ENCODE measurements around the gene CCDC197.

- TF ChIP-seq CTCF (tag by site-specific recombination; IDR thresholded peaks at IDR 0.05) = no peak
- no peak for TF ChIP-seq ZNF274 (IDR thresholded peaks at IDR 0.05; ENCODE audit: low read length)
- no peak for TF ChIP-seq ZNF274 (tag by site-specific recombination; IDR thresholded peaks at IDR 0.05; ENCODE audit: borderline replicate concordance)
- TF ChIP-seq ZNF121 (tag by site-specific recombination; IDR thresholded peaks at IDR 0.05) = no peak
- no peak for TF ChIP-seq SP3 (tag by site-specific recombination; IDR thresholded peaks at IDR 0.05)
- no peak for TF ChIP-seq ZNF174 (tag by site-specific recombination; IDR thresholded peaks at IDR 0.05)
- no peak for TF ChIP-seq ZSCAN4 (tag by site-specific recombination; IDR thresholded peaks at IDR 0.05)
- TF ChIP-seq GLIS1 (tag by site-specific recombination; IDR thresholded peaks at IDR 0.05) = no peak
- TF ChIP-seq PATZ1 (tag by site-specific recombination; IDR thresholded peaks at IDR 0.05) = no peak
- no peak for TF ChIP-seq ZNF18 (tag by site-specific recombination; IDR thresholded peaks at IDR 0.05)
- TF ChIP-seq ZNF248 (tag by site-specific recombination; IDR thresholded peaks at IDR 0.05) = no peak
- no peak for TF ChIP-seq GFI1B (tag by site-specific recombination; IDR thresholded peaks at IDR 0.05)
- TF ChIP-seq ZNF114 (tag by site-specific recombination; IDR thresholded peaks at IDR 0.05) = no peak
- no peak for TF ChIP-seq BCL11A (tag by site-specific recombination; IDR thresholded peaks at IDR 0.05; ENCODE audit: low read depth)
Observed at GRCh38 chr14:93960774-93961438, 36.2 kb upstream of the CCDC197 start.
